GM18870 (cell line): ENCODE measurements around the gene SLC4A3.
"Not testable (repeated sequence)": the region's sequence is repeated elsewhere in the genome, so short reads cannot be mapped to it uniquely, and the experiment has no call there.

Source experiments
- ATAC-seq: cut with Tn5 transposase; IDR thresholded peaks from one replicate; pipeline ENCODE4 v1.9.1; 2021; ENCODE audit warnings: moderate library complexity; ENCODE audit not compliant: unreplicated experiment

Gene SLC4A3

GRCh38 chr2:219679571-219679970 lies 52.1 kb downstream of the SLC4A3 start:
- no peak for ATAC-seq

- ATAC-seq: no peak
Observed at GRCh38 chr2:219680958-219681693, 53.7 kb downstream of the SLC4A3 start.

DNA sequence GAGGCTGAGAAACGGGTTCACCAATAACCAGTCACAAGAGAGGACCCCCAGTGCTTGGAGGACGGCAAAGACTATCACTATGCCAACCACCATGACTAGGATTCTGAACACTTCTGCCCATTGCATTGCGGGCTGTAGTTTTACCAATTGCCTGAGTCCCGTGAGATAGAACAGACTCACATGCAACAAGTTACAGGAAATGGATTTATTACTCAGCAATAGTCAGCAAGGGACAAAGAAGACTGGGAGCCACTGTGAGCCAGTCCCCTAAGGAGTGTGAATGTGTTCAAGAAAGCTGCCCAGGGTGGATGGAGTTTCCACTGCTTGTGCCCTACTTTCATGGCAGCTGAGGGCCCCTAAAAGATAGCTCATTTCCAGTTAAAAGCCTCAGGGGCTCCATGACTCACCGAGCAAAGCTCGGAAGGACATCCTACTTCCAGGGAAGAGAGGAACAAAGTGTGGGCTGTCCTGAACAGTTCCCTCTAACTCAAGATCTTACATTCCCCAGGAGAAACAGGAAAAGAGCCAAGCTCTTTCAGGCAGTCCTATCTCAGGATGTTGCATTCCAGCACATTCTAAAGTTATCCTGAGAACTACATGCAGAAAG lies 54.4 kb downstream of the SLC4A3 start:
- ATAC-seq: no peak

DNA sequence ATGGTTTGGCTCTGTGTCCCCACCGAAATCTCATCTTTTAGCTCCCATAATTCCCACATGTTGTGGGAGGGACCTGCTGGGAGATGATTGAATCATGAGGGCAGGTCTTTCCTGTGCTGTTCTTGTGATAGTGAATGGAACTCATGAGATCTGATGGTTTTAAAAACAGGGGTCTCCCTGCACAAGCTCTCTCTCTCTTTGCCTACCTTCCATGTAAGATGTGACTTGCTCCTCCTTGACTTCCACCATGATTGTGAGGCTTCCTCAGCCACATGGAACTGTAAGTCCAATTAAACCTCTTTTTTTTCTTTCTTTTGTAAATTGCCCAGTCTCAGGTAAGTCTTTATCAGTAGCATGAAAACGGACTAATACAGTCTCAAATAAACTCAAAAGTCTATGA lies 56.0 kb downstream of the SLC4A3 start:
- not testable (repeated sequence) for ATAC-seq

DNA sequence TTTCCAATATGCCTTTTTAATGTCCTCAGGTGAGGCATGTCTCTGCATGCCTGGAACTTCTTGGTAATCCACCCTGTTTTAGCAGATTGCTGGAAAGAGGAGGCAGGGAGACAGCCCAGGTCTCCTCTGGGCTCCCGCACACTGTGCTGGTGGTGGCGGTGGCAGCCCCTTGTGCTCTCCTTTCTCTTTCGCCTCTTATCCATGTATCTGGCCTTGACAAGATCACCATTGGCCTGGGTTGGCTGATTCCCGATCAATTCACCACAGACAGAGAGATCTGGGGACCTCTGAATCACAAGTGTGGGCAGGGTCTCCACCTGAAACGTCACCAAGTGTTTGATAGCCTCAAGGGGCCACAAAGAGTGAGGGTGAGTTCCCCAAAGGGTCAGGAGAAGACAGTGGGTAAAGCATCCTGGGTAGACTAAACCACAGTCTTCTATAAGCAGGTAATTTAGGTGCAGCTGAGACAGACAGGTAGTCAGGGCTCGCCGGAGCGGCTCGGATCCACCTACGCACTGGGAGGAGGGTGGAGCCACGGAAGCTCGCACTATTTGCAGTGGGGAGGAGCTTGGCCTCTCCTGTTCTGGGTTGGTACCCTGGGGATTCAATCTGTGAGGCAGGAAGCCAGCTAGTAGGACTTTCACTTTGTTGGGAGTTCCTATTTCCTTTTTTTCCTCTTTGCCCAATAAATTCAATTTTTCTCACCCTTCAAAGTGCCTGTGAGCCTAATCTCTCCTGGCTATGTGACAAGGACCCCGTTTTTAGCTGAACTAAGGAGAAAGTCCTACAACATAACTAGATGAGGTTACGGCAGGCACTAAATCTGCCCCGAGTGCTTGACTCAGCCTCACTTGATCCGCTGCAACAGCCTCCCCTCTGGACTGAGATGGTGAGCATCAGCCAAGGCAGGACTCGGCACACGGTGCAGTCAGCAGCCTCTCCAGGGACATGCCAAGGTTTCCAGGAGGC lies 57.6 kb downstream of the SLC4A3 start:
- peak; percentile 91 for ATAC-seq

DNA sequence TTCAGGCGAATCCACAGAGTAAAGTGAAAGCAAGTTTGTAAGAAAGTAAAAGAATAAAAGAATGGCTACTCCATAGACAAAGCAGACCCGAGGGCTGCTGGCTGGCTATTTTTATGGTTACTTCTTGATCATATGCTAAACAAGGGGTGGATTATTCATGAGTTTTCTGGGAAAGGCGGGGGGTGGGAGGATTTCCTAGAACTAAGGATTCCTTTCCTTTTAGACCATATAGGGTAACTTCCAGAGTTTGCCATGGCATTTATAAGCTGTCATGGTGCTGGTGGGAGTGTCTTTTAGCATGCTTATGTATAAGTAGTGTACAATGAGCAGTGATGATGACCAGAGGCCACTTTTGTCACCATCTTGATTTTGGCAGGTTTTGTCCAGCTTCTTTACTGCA lies 59.8 kb downstream of the SLC4A3 start:
- no peak for ATAC-seq

DNA sequence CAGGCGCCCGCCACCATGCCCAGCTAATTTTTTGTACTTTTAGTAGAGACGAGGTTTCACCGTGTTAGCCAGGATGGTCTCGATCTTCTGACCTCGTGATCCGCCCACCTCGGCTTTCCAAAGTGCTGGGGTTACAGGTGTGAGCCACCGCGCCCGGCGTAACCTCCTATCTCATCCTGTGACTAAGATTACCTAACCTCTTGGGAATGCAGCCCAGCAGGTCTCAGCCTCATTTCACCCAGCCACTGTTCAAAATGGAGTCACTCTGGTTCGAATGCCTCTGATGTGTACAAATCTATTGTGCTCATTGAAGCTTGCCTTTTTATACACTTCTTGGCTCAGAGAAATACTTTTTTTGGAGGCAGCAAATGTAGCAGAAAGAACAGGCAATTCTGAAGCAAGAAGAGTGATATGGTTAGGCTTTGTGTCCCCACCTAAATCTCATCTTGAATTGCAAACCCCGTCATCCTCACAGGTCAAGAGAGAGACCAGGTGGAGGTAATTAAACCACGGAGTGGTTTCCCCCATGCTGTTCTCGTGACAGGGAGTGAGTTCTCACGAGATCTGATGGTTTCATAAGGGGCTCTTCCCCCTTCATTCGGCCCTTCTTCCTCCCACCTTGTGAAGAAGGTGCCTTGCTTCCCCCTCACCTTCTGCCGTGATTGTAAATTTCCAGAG lies 60.6 kb downstream of the SLC4A3 start:
- no peak for ATAC-seq

- no peak for ATAC-seq
Observed at GRCh38 chr2:219688560-219689445, 61.4 kb downstream of the SLC4A3 start.

- ATAC-seq: peak; percentile 42
Observed at GRCh38 chr2:219689676-219690628, 62.5 kb downstream of the SLC4A3 start.

DNA sequence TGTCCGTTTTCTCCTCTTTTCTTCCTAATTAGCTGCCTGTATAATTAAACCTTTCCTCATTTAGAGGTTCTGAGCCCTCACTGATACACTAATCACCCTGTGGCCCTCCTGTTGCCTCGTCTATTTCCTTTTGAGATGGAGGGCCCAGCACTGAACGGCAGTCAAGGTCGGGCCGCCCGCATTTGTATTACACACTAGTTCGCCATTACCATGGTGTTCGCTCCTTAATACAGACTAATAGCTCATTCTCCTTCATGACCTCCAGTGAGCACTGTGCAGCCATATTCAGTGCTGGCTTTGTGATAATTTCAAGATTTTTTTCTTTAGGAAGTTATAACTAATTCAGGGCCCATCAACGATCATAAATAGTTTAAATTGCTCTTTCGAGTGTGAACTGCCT lies 64.1 kb downstream of the SLC4A3 start:
- ATAC-seq: no peak
